Activated CD4-positive, CD25-positive, alpha-beta regulatory T cell treated with anti-CD3 and anti-CD28 coated beads, Interleukin-2, amount 50 U/mL, for 24 hours (primary cell): ENCODE results near the gene KATNIP.
"Not testable (repeated sequence)": the region's sequence is repeated elsewhere in the genome, so short reads cannot be mapped to it uniquely, and the experiment has no call there.

Source experiments
- ATAC-seq, 2 donors: fragments of 150-1000 bp; cut with Tn5 transposase; one replicate each; pipeline ENCODE4 v1.10.0; 2021; ENCODE audit warnings: mild to moderate bottlenecking in 1 of 2, moderate library complexity in 1 of 2

KATNIP gene

DNA sequence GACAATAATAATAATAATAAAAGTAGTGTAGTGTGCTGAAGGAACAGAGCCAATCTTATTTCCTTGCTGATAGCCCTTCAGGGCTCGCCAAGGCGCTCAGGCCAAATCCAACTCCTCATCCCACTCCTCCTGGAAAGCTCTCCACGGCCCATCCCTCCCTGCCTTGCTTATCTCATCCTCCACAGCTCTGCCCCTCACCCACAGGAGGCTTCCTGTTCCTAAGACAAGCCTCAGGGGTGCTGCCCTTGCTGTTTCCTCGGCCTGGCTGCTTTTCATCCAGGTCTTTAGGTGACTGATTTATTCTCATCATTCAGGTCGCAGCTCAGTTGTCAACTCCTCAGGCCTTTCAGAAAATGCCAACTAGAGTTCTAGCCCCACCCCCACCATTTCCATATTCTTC is 11.4 kb upstream of the KATNIP start:
- no peak for ATAC-seq

DNA sequence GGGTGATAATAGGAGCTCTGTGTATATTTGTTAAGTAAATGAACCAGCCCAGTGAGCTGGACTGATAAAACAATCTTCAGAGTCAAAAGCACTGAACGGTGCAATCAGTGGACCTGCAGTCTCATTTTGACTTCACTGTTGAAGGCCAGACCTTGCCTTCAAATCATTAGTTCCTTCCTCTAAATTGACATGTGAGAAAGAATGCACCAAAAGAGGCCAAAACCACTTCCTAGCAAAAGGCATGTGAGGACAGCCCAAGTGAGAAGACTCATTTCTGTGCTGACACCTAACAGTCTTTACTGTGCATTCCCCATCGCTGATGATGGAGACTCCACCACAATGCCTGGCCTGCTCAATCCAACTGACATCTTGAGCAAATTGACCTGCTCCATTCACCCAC is 10.8 kb upstream of the KATNIP start:
- no peak for ATAC-seq

DNA sequence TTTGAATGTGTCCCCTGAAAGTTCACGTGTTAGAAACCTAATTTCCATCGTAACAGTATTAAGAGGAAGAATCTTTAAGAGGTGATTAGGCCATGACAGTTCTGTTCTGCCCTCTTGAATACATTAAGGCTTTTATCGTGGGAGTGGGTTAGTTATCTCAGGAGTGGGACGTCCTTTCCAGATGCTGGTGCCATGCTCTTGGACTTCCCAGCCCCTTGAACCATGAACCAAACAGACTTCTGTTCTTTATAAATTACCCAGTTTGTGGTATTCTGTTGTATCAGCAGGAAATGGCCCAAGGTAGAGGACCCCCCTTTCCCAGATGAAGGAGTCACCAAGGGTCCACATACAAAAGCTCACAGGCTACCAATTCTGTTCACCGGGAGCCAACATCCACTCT is 10.3 kb upstream of the KATNIP start:
- no peak for ATAC-seq

DNA sequence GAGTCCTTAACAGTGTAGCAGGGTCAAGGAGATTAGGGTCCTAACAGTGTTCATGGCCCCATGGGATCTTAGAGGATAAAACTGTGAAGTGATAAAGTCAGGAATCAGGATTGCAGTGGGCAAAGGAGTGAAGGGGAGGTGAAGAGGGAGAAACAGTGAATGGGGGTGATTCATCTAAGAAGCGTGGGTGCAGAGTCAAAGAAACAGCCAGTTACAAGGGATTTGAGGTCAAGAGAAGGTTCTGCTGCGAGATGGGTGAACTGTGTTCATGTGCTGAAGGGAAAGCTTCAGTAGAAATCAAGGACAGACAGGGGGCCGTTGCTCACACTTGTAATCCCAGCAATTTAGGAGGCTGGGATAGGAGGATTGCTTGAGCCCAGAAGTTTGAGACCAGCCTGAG is 6.1 kb upstream of the KATNIP start:
- ATAC-seq = no peak

DNA sequence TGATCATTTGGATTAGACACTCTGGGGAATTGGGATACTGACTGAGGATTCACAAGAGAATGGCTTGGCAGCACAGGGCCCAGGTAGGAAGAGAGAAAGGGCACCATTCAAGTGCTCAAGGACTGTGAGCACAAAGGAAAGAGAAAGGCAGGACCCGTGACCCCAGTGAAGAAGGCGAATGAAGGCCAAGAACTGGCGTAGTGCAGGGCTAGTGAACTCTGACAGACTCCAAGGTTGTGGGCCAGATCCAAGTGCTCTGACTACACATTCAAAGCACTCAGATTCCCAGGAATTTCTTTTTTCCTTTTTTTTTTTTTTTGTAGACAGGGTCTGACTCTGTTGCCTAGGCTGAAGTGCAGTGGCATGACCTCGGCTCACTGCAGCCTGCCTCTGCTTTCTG is 5.3 kb upstream of the KATNIP start:
- no peak for ATAC-seq

DNA sequence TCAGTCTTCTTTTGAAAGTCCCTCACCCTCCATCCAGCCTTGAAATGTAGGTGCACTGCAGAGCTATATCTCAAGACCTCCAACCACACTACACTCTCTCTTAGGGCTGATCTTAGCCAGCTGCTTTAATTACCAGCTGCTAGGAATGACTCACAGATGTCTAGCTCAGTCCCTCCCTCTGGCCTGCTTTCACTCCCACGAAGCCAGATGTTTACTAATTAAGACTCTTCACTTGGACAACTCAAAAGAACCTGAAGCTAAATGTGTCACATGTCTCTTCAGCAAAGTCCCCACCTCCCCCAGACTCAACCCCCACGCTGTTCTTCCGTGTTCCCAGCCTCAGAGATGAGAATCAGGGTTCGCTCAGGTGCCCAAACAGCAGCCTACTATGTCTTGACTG is 2.8 kb upstream of the KATNIP start:
- ATAC-seq = peak in 1 of 2 donors; percentile 24

DNA sequence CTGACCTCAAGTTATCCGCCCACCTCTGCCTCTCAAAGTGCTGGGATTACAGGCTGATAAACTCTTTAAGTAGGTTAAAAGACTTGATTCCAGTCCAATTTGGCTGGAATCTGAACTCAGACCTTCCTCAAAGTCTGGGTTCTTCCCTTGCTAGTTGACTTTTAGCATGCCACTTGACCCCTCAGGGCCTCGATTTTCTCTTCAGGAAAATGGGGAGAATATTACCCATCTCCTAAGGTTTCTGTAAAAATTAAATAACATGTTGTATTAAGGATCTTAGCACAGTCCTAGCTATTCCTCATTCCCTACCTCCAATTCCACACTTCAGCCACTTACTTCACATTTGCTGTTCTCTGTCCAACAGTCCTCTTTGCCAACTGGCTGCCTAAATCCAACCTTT is 2.1 kb upstream of the KATNIP start:
- ATAC-seq = no peak

DNA sequence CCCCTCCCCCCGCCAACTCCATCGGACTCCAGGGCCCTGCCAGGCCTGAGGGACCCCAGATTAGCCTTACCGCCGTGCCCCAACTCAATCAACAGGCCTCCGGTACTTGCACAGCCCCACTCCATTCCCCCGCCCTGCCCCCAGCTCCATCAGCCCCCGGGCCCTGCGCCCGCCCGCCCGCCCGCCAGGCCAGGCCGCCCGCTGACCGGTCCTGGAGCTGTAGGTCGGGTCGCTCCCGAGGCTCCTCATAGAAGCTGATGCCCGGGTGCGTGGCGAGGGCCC is 539 bp upstream of the KATNIP start:
- ATAC-seq = peak; percentile 16 to 30

DNA sequence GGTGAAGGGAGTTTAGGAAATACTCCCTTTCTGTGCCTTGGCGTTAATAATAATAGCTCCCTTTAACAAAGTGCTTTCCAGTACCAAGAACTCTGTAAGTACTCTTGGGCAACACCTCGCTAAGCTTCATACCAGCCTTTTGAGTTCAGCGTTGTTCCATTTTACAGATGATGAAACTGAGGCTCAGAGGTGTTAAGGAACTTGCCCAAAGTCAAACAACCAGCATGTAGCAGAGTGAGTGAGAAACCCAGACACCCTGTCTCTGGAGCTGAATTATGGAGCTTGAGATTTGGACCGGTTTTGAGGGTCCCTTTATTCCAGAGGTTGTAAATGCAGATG is 607 bp downstream of the KATNIP start:
- no peak for ATAC-seq

DNA sequence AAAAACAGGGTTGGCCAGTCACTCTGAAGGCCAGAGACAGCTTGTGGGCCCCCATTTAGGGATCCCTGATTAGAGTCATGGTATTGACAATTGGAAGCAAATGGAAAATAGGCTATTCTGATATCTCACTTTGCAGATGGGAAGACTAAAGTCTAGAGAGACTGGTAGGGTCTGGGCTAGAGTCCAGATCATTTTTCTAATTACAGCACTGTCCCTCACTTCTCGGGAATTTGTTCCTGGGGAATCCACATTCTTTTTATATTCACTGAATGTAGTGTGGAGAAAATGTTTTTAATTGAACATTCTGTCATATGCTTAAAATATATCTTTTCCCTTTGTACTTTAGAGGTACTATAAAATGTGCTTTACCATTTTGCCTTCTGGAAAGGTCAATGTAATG is 1.1 kb downstream of the KATNIP start:
- no peak for ATAC-seq

DNA sequence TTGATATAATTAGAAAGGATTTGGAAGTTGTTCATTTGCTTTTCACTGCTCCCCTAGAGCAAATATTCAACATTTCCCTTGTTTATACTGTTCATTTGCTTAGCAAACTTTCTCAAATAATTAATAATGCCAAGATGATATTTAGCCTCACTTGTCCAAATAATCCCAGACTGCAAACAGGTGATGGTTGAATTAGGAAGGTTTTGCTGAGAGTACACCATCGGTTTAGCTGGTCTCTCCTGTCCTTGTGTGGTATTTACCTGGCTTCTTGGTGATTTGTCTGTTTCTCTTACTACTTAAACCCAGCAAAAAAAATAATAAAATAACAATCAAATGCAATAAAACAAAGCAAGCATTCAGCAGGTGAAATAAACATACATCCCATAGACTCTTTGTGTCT is 6.5 kb downstream of the KATNIP start:
- no peak for ATAC-seq

DNA sequence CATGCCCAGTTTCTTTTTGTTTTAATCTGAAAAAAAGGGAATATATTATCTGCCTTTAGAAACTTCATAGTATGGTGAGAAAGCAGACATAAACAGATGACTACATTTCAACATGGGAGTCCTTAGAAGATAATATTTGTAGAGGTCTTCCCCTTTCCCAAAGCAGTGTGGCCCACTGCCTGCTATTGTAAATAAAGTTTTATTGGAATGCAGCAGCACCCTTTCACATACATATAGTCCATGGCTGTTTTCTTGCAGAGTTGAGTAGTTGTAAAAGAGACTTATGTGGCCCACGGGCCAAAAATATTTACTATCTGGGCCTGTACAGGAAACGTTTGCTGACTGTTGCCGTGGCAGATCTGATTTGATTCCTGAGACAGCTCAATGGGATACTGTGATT is 8.5 kb downstream of the KATNIP start:
- ATAC-seq = no peak

DNA sequence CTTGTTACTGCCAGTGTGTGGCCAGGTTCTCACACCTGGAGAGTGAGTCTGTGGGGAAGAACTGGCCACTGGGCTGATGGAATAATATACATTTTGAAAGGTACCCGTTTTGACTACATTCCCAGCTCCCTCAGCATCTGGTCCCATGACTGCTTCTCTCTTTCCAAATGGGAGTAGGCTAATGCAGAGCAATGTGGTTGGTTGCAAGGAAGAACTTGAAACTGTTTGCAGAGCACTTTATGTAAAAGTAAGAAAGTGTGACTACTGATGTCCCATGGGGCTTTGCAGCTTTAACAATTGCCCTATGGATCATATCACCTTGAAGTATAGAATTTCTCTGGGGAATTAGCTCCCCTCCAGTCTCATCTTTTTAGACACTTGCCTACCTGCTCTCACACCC is 9.0 kb downstream of the KATNIP start:
- ATAC-seq = no peak

DNA sequence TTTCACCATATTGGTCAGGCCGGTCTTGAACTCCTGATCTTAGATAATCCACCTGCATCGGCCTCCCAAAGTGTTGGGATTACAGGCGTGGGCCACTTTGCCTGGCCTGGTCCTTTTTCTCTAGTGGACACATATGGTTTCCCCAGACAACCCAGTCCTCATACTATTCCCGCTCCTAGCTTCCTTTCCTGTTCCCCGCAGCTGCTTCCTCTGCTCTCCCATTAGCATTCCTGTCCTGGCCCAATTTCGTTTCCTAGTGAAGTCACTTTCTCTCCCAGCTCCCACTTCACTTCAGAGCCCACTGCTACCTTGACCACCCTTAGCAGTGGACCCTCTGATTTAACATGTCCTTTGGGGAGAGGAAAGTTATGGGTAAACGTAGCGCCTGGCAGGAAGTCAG is 11.3 kb downstream of the KATNIP start:
- ATAC-seq = no peak

DNA sequence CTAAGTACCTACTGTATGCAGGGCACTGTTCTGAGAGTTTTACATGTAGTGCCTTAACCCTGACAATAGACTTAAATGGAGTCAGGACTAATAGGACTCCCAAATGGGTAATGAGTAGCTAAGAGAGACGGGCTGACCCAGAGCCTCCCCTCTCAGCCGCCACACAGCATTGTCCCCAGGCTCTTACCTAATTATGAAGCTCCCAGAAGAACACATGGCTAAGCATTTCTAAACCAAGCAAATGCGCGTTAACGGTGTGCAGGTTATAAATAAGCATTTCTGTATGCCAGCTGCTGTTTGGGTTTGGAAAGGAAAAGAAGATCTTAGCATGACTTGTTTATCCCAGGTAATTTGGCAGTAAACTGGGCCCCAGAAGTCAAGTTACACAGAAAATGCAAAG is 14.3 kb downstream of the KATNIP start:
- ATAC-seq = no peak

DNA sequence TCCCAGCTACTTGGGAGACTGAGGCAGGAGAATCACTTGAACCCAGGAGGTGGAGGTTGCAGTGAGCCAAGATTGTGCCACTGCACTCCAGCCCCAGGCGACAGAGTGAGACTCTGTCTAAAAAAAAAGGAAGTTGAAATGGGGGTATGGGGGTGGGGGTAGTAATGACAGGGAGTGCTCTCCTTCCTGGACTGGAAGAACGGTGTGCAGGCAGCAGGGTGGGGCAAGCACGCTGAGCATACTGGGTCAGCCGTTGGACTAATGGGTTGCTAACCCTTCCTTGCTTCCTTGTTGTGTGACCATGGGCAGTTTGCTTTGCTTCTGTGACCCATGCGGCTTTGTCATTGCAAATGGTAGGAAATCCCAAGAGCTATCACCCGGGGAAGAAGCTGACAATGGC is 16.5 kb downstream of the KATNIP start:
- no peak for ATAC-seq

DNA sequence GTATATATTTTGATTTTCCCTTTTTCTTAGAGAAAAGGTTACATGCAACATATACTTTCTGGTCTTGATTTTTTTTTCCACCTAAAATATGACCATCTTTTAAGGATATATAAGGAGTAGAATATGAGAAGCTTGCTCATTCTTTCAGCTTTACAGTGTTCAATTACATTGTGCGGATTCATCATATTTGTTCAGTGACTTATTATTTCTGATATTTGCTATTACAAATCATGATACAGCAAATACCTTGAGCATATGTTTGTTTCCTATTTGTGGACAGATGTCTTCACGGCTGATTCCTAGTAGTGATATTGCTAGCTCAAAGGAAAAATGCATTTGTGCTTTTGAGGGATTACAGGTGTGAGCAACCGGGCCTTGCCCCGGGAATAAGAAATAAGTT is 18.1 kb downstream of the KATNIP start:
- ATAC-seq = no peak

DNA sequence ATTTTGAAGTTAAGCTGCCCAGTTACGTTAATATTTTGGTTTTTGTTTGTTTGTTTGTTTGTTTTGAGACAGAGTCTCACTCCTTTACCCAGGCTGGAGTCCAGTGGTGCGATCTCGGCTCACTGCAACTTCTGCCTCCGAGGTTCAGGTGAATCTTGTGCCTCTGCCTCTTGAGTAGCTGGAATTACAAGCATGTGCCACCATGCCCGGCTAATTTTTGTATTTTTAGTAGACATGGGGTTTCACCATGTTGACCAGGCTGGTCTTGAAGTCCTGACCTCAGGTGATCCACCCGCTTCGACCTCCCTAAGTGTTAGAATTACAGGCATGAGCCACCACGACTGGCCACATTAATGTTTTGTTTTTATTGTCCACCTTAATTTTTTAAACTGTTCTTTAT is 21.0 kb downstream of the KATNIP start:
- ATAC-seq = not testable (repeated sequence)

DNA sequence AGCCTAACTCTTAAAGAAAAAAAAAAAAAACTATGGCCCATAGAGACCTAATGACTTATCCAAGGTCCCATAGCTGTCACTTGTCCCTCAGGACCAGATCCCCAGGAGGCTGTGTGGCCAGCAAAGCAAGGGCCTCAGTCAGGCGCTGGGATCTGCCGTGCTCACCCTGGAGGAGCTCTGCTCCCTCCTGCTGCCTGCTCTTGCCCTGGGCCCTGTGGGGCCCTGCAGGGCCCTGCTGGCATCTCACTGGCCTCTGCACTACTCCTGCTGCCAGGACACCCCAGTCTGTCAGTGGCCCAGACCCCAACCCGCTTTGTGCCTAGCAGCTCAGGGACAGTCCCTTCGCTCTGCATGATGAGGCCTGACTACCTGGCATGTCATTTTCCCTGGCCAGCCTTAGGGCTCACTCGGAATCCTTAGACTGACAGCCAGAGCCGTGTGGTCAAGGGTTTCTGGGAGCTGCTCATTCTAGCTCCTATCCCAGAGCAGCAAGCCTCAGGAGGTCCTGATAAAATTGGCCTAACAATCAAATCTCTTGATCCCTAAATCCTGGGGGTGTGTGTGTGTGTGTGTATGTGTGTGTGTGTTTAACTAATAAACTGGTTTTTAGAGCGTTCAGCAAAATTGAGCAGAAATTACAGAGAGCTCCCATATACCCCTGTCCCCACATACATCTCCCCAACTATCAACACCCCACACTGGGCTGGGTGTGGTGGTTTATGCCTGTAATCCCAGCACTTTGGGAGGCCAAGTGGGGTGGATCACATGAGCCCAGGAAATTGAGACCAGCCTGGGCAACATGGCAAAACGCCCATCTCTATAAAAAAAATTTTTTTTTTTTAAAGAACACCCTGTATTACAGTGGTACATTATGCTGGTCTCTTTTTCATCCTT is 21.7 kb downstream of the KATNIP start:
- no peak for ATAC-seq

DNA sequence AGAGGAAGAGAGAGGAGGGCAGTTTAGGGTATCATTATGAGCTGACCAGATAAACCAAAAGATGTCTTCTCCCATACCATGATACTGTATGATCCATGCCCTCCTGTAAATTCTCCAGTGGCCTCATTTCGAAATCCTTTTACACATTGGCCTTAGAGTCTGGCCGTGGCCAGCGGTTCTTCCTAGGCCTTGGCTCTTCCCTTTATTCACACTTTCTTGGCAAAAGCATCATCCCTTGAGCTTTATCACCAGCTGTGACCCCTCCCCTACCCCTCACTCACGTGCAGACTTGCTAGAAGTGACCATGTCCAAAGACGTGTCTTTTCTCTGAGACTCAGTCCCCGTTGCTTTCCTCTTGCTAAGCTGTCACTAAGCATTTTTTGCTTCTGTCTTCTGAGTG is 22.8 kb downstream of the KATNIP start:
- ATAC-seq = no peak

DNA sequence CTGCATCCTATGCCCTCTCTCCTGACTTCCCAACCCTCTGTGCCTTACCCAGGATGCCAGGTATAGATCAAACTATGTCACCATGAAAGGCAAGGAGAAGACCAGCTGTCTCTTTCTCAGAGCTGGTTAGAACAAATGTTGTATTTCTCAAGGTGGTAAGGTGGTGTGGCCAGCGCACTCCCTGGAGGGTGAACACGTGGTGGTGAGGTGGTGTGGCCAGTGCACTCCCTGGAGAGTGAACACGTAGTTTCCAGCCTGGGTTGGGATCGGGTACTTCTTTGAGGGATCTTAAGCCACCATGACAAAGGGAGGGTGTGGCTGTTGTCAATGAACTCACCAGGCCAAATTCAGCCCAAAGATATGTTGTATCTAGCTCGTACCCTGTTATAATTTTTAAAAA is 26.8 kb downstream of the KATNIP start:
- ATAC-seq = no peak

DNA sequence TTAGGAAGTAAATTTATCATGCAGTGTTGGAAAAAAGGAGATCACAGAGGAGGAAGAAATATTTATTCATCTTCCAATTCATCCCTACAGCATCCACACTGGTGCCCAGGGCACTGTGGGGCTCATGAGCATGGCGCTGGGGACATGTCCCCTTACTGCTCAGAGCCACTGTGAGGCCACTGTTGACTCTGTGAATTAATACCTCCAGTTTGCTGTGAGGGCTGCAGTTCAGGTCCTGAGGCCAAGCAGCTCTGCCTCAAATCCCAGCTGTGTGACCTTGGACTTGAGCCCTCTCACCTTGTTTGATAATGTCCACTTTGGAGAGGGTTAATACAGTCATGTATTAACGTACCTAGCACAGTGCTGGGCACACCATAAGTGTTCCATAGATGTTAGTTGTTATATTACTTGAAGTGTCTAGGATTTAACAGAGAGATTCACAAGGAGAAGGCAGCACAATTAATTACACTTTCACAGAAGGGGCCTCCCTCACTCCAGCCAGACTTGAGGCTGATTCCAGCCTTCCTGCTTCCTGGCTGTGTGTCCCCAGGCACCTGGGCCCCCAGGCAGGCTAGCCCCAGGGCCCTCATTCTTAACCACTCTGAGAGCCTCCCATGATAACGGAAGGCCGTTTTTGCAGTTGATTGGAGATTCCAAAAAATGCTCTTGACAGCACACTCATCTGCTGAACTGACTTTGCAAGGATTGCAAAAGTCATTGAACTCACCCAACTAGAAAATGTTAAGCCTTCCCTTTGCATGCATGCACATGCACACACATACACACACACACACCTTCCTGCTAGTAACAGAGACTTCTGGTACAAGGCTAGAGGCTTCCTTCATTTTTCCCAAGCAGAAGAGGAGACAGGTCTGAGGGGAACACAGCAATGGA is 29.4 kb downstream of the KATNIP start:
- no peak for ATAC-seq

DNA sequence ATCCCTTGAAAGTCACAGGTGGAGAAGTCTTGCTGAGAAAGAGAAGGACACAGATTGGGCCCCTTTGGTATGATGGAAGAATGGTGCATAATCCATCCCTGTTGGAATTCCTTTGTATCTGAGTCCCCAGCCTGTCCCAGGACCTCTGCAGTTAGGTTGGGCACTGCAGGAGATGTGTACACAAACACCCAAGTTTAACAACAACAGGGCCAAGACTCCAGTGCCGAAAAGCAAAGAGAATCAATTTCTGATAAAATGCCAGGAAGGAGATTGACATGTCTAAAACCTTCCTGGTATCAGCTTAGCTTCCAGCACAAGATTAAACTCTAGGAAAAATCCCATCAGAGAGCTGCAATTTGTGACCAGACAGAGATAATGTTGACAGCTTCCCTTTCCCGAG is 32.9 kb downstream of the KATNIP start:
- ATAC-seq = no peak

DNA sequence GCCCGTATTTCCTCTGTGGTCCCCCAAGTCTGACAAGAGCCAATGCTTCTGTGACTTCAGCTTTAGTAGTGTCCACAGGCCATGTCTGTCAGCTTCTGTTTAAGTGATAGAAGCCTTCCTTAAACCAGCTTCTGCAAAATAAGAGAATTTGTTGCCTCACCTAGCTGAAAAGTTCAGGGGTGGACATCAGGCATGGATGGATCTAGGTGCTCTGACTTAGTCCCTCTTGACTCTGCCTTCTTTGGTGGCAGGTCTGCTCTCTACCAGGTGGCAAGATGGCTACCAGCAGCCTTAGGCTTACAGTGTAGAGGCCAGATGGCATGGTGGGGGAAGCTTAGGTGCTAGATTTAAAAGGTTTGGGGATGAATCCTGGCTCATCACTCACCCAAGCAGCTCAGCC is 33.7 kb downstream of the KATNIP start:
- ATAC-seq = no peak

DNA sequence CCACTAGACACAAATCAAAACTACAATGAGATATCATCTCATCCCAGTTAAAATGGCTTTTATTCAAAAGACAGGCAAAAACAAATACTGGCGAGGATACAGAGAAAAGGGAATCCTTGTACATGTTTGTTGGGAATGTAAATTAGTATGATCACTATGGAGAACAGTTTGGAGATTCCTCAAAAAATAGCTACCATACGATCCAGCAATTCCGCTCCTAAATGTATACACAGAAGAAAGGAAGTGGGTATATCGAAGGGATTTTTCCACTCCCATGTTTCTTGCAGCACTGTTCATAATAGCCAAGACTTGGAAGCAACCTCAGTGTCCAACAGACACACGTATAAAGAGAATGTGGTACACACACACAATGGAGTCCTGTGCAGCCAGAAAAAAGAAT is 35.3 kb downstream of the KATNIP start:
- no peak for ATAC-seq
